Measurements from ENCODE around the gene ENDOU. TPM values are rescaled to one million over a fixed set of nuclear protein-coding genes. Genes with fewer than 3 reads are reported as not detected.

Gene ENDOU
- total RNA-seq, 1 donor from 2014 or later = 21.4 TPM

DNA sequence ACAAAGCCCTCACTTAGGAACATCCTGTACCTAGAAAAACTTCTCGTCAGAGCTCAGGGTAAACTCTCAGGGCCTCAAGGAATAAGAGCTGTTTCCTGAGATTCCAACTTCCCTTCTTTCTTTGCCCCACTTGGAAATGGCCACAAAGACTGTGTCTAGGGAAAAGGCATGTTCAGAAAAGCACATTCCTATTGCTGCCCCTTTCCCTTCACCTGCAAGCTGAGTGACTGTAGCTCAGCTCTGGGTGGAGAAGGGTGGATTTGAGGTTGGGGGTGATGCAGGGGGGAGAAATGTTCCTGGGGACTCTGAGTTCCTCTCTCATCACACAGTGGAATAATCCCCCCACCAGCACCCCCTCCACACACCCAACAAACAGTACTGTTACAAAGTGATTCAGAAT, 6.8 kb downstream of the ENDOU start:
- peak in 1 of 2 donors; percentile 14 for DNase-seq (ENCODE audit: extremely low spot score in 2 of 2)
- no peaks in the 10 kb centered on the region for H3K36me3 ChIP-seq
- H3K9me3 ChIP-seq = no peaks in the 10 kb centered on the region
- intact Hi-C loops (cut with DNase I) = loop anchor here (5.0 to 10.0 kb wide), 2 partner anchors 59 to 116 kb away; no protein-coding TSS in a partner anchor
- H3K27ac ChIP-seq = peak overlapping the region; percentile 86
- no peak overlapping the region for H3K4me3 ChIP-seq
- H3K4me1 ChIP-seq = peaks cover 44% of the 10 kb centered on the region
- no peaks in the 10 kb centered on the region for H3K27me3 ChIP-seq
- no peak for TF ChIP-seq POLR2AphosphoS5 (IDR thresholded peaks at IDR 0.05; ENCODE audit: insufficient read depth in 1 of 2, low read depth in 1 of 2)
- TF ChIP-seq POLR2A (IDR thresholded peaks at IDR 0.05) = no peak
- TF ChIP-seq, protein P1, sequence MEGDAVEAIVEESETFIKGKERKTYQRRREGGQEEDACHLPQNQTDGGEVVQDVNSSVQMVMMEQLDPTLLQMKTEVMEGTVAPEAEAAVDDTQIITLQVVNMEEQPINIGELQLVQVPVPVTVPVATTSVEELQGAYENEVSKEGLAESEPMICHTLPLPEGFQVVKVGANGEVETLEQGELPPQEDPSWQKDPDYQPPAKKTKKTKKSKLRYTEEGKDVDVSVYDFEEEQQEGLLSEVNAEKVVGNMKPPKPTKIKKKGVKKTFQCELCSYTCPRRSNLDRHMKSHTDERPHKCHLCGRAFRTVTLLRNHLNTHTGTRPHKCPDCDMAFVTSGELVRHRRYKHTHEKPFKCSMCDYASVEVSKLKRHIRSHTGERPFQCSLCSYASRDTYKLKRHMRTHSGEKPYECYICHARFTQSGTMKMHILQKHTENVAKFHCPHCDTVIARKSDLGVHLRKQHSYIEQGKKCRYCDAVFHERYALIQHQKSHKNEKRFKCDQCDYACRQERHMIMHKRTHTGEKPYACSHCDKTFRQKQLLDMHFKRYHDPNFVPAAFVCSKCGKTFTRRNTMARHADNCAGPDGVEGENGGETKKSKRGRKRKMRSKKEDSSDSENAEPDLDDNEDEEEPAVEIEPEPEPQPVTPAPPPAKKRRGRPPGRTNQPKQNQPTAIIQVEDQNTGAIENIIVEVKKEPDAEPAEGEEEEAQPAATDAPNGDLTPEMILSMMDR (IDR thresholded peaks at IDR 0.05) = no peak

- H3K9me3 ChIP-seq = no peaks in the 10 kb centered on the region
- H3K27me3 ChIP-seq = no peaks in the 10 kb centered on the region
- intact Hi-C loops (cut with DNase I) = loop anchor here (5.0 to 10.0 kb wide), 2 partner anchors 60 to 117 kb away; no protein-coding TSS in a partner anchor
- DNase-seq (ENCODE audit: extremely low spot score in 2 of 2) = peak in 1 of 2 donors; percentile 95
- no peak overlapping the region for H3K4me3 ChIP-seq
- TF ChIP-seq POLR2AphosphoS5 (IDR thresholded peaks at IDR 0.05; ENCODE audit: insufficient read depth in 1 of 2, low read depth in 1 of 2) = peak; percentile 47 to 76
- TF ChIP-seq, protein P1 (IDR thresholded peaks at IDR 0.05) = peak; percentile 46 to 56 (median 50)
- no peak for TF ChIP-seq POLR2A (IDR thresholded peaks at IDR 0.05)
- H3K4me1 ChIP-seq = peaks cover 44% of the 10 kb centered on the region
- H3K27ac ChIP-seq = peak overlapping the region; percentile 86
- no peaks in the 10 kb centered on the region for H3K36me3 ChIP-seq
Measured at GRCh38 chr12:47717443-47718193, 7.7 kb downstream of the ENDOU start.

- Histone ChIP-seq H3K36me3 (no peaks in the 10 kb centered on the region), H3K27ac (peak overlapping the region; percentile 86), H3K4me3 (no peak overlapping the region), H3K9me3 (no peaks in the 10 kb centered on the region), H3K4me1 (peaks cover 44% of the 10 kb centered on the region), H3K27me3 (no peaks in the 10 kb centered on the region)
- TF ChIP-seq POLR2A (IDR thresholded peaks at IDR 0.05) (no peak), POLR2AphosphoS5 (IDR thresholded peaks at IDR 0.05; ENCODE audit: insufficient read depth in 1 of 2, low read depth in 1 of 2) (no peak)
- TF ChIP-seq, protein P1 (IDR thresholded peaks at IDR 0.05) = no peak
- intact Hi-C loops (cut with DNase I) = loop anchor here (5.0 to 10.0 kb wide), 2 partner anchors 60 to 118 kb away; no protein-coding TSS in a partner anchor
- DNase-seq (ENCODE audit: extremely low spot score in 2 of 2) = no peak
Measured at GRCh38 chr12:47717046-47717442, 8.2 kb downstream of the ENDOU start.

DNA sequence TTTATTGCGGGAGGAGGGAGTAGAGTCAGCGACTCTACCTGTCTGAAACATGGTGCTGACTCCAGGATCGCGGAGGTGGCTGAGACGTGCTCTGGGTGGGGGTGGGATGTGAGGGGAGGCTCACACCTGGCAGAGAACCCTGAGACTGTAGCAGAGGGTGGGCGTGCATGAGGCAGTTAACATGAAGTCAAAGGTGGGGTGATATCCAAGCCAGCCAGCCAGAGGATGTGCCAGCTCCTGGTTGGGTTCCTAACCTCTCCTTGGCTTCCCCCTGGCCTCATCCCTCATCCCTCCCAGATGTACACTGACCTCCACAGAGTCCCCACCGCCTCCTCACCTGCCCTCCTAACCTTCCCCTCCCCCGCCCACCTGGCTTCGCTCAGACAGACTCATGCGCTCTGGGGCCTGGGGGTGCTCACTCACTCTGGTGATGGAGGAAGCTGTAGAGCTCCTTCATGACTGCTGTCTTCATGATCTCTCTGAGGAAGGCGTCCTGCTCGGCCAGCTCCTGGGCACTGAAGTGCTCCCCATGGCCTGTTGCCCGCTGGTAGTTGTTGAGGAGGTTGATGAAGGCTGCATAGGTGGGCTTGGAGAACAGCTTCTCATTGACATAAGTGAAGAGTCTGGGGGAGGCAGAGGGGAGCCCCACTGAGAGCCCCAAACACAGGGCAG, 9.3 kb downstream of the ENDOU start:
- H3K27ac ChIP-seq = peak overlapping the region; percentile 86
- peaks cover 44% of the 10 kb centered on the region for H3K4me1 ChIP-seq
- H3K9me3 ChIP-seq = no peaks in the 10 kb centered on the region
- H3K4me3 ChIP-seq = peak overlapping the region in 1 of 2 donors; percentile 17
- no peaks in the 10 kb centered on the region for H3K36me3 ChIP-seq
- TF ChIP-seq POLR2A (IDR thresholded peaks at IDR 0.05) = no peak
- TF ChIP-seq POLR2AphosphoS5 (IDR thresholded peaks at IDR 0.05; ENCODE audit: insufficient read depth in 1 of 2, low read depth in 1 of 2) = peak in 1 of 2 donors; percentile 19
- intact Hi-C loops (cut with DNase I) = loop anchor here (5.0 to 10.0 kb wide), 2 partner anchors 61 to 119 kb away; no protein-coding TSS in a partner anchor
- peak in 1 of 2 donors; percentile 95 for DNase-seq (ENCODE audit: extremely low spot score in 2 of 2)
- no peaks in the 10 kb centered on the region for H3K27me3 ChIP-seq

DNA sequence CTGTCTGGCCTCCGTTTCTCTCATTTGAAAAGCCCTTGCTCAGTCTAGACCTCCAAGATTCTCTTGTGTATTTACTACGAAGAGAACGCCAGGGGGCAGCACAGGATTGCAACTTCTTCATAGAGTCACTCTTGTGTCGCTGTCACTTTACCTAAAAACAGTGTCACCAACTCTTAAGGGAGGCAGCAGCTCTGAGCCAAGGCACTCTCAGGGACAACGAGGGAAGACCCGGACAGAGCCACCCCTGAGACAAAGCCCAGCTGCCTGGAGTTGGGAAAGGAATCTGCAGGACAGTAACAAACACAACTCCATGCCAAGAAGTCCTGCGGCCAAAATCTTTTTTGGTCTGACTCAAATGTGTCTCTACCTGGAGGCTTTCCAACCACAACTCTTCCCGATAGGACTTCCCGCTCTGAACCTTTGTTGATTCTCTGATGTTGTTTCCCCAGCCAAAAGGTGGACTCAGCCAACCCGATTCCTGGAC, 9.9 kb downstream of the ENDOU start:
- intact Hi-C loops (cut with DNase I) = loop anchor here (5.0 to 10.0 kb wide), 2 partner anchors 62 to 119 kb away; no protein-coding TSS in a partner anchor
- H3K4me3 ChIP-seq = peak overlapping the region in 1 of 2 donors; percentile 17
- peak overlapping the region; percentile 86 for H3K27ac ChIP-seq
- peaks cover 44% of the 10 kb centered on the region for H3K4me1 ChIP-seq
- peak in 1 of 2 donors; percentile 77 for DNase-seq (ENCODE audit: extremely low spot score in 2 of 2)
- no peaks in the 10 kb centered on the region for H3K9me3 ChIP-seq
- no peaks in the 10 kb centered on the region for H3K36me3 ChIP-seq
- TF ChIP-seq, protein P1 (IDR thresholded peaks at IDR 0.05) = peak; percentile 75 to 89 (median 76)
- TF ChIP-seq POLR2AphosphoS5 (IDR thresholded peaks at IDR 0.05; ENCODE audit: insufficient read depth in 1 of 2, low read depth in 1 of 2) = peak in 1 of 2 donors; percentile 51
- TF ChIP-seq POLR2A (IDR thresholded peaks at IDR 0.05) = no peak
- H3K27me3 ChIP-seq = no peaks in the 10 kb centered on the region

Data from vagina (tissue), 2 donors.